ENCODE measurements around the gene TGM6. TPM values are rescaled to one million over a fixed set of nuclear protein-coding genes. Genes with fewer than 3 reads are reported as not detected.

TGM6 gene
- total RNA-seq, 1 experiment from 2014 or later: not detected

- ATAC-seq (no peak), DNase-seq (ENCODE audit: low spot score) (no peak)
- CTCF ChIA-PET: interaction anchor here (0.7 to 1.0 kb wide), 2 partner anchors 75 to 129 kb away, joined by 3 read pairs; no protein-coding TSS in a partner anchor
- POLR2A ChIA-PET: no interaction called here
- no peaks in the 10 kb centered on the region for H3K27me3 Mint-ChIP-seq (ENCODE audit: low read depth)
- TF ChIP-seq ZNF425 (CRISPR knock-in tag; conservative IDR thresholded peaks at IDR 0.05) (no peak), ATF2 (CRISPR knock-in tag; IDR thresholded peaks at IDR 0.05; ENCODE audit: borderline replicate concordance, low read depth) (no peak), TEAD1 (CRISPR knock-in tag; IDR thresholded peaks at IDR 0.05) (no peak), ZNF423 (CRISPR knock-in tag; IDR thresholded peaks at IDR 0.05) (no peak), ZBTB21 (CRISPR knock-in tag; IDR thresholded peaks at IDR 0.05; ENCODE audit: borderline replicate concordance) (no peak), TCF7 (CRISPR knock-in tag; IDR thresholded peaks at IDR 0.05; ENCODE audit: low read depth) (no peak), ZNF281 (CRISPR knock-in tag; IDR thresholded peaks at IDR 0.05) (no peak), E2F5 (CRISPR knock-in tag; IDR thresholded peaks at IDR 0.05) (no peak), ARID4B (CRISPR knock-in tag; IDR thresholded peaks at IDR 0.05; ENCODE audit: borderline replicate concordance) (no peak), NFYB (CRISPR knock-in tag; conservative IDR thresholded peaks at IDR 0.05; ENCODE audit: low read depth) (no peak), KAT7 (CRISPR knock-in tag; IDR thresholded peaks at IDR 0.05; ENCODE audit: borderline replicate concordance) (no peak)
- H3K9me3 Mint-ChIP-seq: no peaks in the 10 kb centered on the region
- H3K4me1 Mint-ChIP-seq: no peaks in the 10 kb centered on the region
- H3K27ac Mint-ChIP-seq: no peak overlapping the region
- H3K4me3 Mint-ChIP-seq: no peak overlapping the region
- no peaks in the 10 kb centered on the region for H3K36me3 Mint-ChIP-seq
These were observed 43.6 kb upstream of the TGM6 start for GRCh38 chr20:2337142-2337541.

- H3K27ac Mint-ChIP-seq: no peak overlapping the region
- CTCF ChIA-PET: interaction anchor here (3.8 kb wide), 1 partner anchor 131 kb away, joined by 35 read pairs; no protein-coding TSS in a partner anchor
- H3K9me3 Mint-ChIP-seq: no peaks in the 10 kb centered on the region
- POLR2A ChIA-PET: interaction anchor here (0.6 kb wide), 1 partner anchor 384 kb away, joined by 4 read pairs; no protein-coding TSS in a partner anchor
- no peaks in the 10 kb centered on the region for H3K27me3 Mint-ChIP-seq (ENCODE audit: low read depth)
- DNase-seq (ENCODE audit: low spot score) (no peak), ATAC-seq (no peak)
- no peaks in the 10 kb centered on the region for H3K4me1 Mint-ChIP-seq
- no peak overlapping the region for H3K4me3 Mint-ChIP-seq
- no peaks in the 10 kb centered on the region for H3K36me3 Mint-ChIP-seq
- TF ChIP-seq PRRX2 (CRISPR knock-in tag; IDR thresholded peaks at IDR 0.05) (no peak), GTF2I (CRISPR knock-in tag; conservative IDR thresholded peaks at IDR 0.05) (no peak), ATF1 (CRISPR knock-in tag; IDR thresholded peaks at IDR 0.05) (no peak), TEAD4 (CRISPR knock-in tag; IDR thresholded peaks at IDR 0.05) (no peak), CTCF (IDR thresholded peaks at IDR 0.05) (no peak), ZNF281 (CRISPR knock-in tag; IDR thresholded peaks at IDR 0.05) (no peak)
These were observed 42.2 kb upstream of the TGM6 start for GRCh38 chr20:2338411-2339066.

Measured in WTC11 (cell line).